NAMALWA (cell line): ENCODE measurements around the gene CNPY2.
A peak's percentile ranks its signal among the peaks of the same experiment; 100 is the strongest.
"Not testable (repeated sequence)": the region's sequence is repeated elsewhere in the genome, so short reads cannot be mapped to it uniquely, and the experiment has no call there.

ENCODE experiments used
- DNase-seq: peaks from one replicate; pipeline ENCODE4 v3.0.0-alpha.2; 2015; ENCODE audit warnings: low spot score

CNPY2 gene

GRCh38 chr12:56297400-56297799 lies 18.4 kb downstream of the CNPY2 start:
- DNase-seq: no peak

GRCh38 chr12:56296295-56296694 lies 19.5 kb downstream of the CNPY2 start:
- DNase-seq: no peak

- no peak for DNase-seq
Observed at GRCh38 chr12:56293795-56294194, 22.0 kb downstream of the CNPY2 start.

- DNase-seq: no peak
Observed at GRCh38 chr12:56288705-56289387, 26.9 kb downstream of the CNPY2 start.

- DNase-seq: no peak
Observed at GRCh38 chr12:56286044-56286830, 29.6 kb downstream of the CNPY2 start.

- not testable (repeated sequence) for DNase-seq
Observed at GRCh38 chr12:56284263-56284662, 31.5 kb downstream of the CNPY2 start.

- no peak for DNase-seq
Observed at GRCh38 chr12:56282579-56282978, 33.2 kb downstream of the CNPY2 start.

- no peak for DNase-seq
Observed at GRCh38 chr12:56282030-56282429, 33.8 kb downstream of the CNPY2 start.

- no peak for DNase-seq
Observed at GRCh38 chr12:56280849-56281248, 34.9 kb downstream of the CNPY2 start.

GRCh38 chr12:56278905-56279304 lies 36.9 kb downstream of the CNPY2 start:
- no peak for DNase-seq

- no peak for DNase-seq
Observed at GRCh38 chr12:56274299-56274698, 41.5 kb downstream of the CNPY2 start.

- DNase-seq: not testable (repeated sequence)
Observed at GRCh38 chr12:56272468-56272867, 43.3 kb downstream of the CNPY2 start.

GRCh38 chr12:56271031-56271430 lies 44.8 kb downstream of the CNPY2 start:
- DNase-seq: peak; percentile 65

GRCh38 chr12:56267443-56268071 lies 48.2 kb downstream of the CNPY2 start:
- DNase-seq: no peak

- peak; percentile 94 for DNase-seq
Observed at GRCh38 chr12:56266693-56267442, 48.9 kb downstream of the CNPY2 start, which contains the start of gene COQ10A. Gene COQ10A, plus strand, starts transcription at chr12:56266942. Its CDS starts 177 bp downstream, at chr12:56267119.

GRCh38 chr12:56266068-56266692 lies 49.6 kb downstream of the CNPY2 start:
- DNase-seq: not testable (repeated sequence)

- not testable (repeated sequence) for DNase-seq
Observed at GRCh38 chr12:56262955-56263354, 52.8 kb downstream of the CNPY2 start.

- DNase-seq: no peak
Observed at GRCh38 chr12:56261503-56262232, 54.1 kb downstream of the CNPY2 start.

GRCh38 chr12:56260921-56261320 lies 54.9 kb downstream of the CNPY2 start:
- DNase-seq: no peak

GRCh38 chr12:56260380-56260779 lies 55.4 kb downstream of the CNPY2 start:
- DNase-seq: no peak
